ACHN (cell line): ENCODE data around the gene SMIM1.
"Not testable (repeated sequence)": the region's sequence is repeated elsewhere in the genome, so short reads cannot be mapped to it uniquely, and the experiment has no call there.

Source experiments
- DNase-seq: peaks from one replicate; pipeline ENCODE4 v3.0.0-alpha.2; 2015
- in situ Hi-C: cut with HindIII; loops from 2 replicates; pipeline ENCODE4 v1.10.0; 2017; ENCODE audit warnings: low sequenced_read_pairs, low pct_ligation_motif_present, low pct_unique_long_range_greater_than_20kb

Gene SMIM1

DNA sequence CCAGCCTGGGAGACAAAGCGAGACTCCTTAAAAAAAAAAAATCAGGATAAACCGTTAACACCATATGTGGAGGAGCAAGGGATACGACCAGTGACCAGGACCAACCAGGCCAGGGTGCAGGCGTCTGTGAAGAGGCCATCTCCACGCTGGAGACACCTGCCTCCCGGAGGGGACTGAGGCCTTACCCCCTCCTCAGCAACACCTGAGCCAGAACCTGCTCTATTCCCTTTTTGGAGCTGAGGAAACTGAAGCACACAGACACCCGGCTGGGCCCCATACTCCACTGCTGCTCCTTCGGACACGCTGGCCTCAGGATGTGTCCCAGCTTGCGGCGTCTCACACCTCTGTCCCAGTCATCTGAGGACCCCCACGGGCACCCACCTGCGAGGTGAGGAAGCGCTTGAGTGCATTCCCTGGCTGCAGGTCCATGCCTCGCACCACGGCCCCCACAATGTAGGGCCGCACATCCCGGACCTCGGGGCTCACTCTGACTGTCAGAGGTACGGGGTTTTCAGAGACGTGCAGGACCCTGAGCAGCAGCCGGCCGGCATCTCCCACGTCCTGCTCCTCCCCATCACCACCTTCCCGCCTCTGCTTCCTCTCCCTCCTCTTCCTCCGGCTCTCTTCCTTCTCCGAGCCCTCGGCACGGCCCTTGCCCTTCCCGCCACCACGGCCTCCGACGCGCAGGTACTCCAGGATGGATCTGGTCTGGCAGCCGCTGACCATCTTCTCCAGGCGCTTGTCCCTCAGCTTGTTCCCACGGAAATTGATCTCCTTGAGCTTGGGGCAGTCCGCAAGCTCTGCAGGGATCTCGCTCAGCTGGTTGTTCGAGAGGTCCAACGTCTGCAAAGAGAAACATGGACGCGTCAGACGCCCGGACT, 14.2 kb downstream of the SMIM1 start:
- no peak for DNase-seq
- in situ Hi-C loops, result no loop called here

DNA sequence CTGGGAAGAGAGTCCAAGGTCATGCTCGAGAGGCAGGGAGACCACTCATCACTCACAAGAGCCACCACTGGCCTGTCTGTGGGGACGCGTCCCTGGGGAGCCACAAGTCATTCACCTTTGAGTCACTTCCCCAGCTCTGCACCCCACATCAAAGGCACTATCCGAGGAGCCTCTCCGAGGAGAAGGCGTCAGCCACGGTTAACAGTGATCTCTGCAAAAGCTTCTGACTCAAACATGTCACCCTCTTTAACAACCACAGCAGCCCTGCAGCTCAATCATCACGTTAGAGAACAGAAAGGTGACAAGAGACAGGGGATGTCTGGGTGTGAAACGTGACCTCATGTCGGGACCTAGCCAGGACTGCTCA, 14.8 kb downstream of the SMIM1 start:
- DNase-seq, result no peak
- in situ Hi-C loops, result no loop called here

DNA sequence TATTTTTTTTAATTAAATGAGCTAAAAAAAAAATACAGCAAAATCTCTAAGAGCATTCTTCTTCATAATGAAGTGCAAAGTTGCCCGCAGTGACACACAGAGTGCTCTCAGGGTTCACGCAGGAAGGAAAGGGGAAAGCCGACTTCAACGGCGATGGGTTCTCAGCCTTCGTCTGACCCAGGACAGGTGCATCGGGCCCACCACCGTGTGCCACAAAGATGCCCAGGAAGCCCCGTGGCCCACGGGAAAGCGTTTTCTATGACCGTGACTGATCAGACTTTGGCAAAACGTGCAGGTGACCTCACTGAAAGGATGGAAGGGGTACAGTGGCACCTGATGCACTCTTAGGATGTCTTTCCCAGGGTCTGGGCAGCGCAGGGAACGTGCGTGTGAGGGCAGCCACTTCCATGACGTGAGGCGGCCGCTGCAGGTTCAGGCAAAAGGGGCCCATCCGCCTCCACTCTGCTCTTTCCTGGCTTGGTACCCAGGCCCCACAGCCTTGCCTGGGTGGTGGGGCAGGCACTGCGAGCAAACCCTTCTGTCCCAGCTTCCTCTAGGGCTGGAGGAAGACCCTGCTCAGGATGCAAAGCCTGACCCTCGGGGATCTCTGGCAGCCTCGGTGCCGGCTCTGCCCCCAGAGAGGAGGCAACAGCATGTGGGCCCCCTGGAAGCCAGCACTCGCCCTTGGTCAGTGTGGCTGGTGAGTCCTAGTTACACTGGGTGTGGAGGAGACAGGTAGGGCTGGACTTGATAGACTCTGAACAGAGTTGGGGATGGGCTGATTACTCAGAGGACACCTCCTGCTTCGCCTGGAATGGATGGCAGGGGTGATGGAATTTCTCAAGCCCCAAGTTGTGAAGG, 15.4 kb downstream of the SMIM1 start:
- DNase-seq, result no peak
- in situ Hi-C loops, result no loop called here

DNA sequence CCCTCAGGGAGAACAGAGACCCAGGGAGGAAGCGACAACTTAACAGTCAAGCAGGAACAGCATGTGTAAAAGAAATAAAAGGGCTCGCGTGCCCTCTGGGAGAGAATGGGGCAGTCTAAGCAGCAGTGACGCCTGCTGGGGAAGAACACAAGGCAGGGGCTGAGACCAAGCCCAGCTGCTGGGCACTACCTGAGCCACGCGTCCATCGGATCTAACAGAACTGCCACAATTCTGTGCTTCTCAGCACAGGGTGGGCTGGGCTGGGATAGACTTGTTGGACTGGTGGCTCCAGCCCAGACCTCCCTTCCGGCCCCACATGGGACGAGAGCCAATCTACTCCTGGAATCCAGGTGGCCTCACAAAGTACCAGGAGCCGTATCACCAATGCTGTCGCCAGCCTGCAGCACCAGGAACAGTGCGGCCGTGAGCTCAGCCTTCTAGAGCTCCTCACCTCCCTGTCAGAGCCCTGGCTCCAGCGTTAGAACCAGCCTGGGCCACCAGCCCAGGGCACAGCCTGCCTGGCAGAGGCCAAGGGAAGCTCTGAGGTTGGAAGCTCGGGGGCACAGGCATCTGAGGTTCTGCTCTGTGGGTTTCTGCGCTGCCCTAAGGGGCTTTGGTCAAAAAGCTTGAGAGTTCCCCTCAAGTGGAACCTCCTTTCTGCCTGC, 16.3 kb downstream of the SMIM1 start:
- in situ Hi-C loops, result no loop called here
- no peak for DNase-seq

- in situ Hi-C loops, result no loop called here
- no peak for DNase-seq
Measured at GRCh38 chr1:3789421-3790300, 17.1 kb downstream of the SMIM1 start.

DNA sequence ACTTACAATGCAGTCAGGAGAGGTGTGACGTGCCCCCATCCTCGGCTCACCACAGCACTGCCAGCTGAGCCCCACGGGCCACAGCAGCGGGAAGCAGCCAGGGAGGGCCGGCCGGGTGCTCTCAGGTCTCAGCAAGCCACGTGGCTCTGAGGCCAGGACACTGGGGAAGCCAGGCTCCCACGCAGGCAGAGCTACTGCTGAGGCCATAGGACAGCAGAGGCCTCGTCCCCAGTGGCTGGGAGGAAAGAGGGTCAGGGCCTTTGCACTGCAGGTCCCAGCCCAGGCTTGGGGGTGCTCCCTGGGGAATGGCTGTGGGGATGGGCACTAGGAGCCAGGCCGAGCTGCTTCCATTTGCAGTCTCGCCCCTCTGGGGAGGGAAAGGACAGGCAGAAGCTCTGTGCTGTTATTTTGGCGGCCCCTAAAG, 18.0 kb downstream of the SMIM1 start:
- in situ Hi-C loops, result no loop called here

DNA sequence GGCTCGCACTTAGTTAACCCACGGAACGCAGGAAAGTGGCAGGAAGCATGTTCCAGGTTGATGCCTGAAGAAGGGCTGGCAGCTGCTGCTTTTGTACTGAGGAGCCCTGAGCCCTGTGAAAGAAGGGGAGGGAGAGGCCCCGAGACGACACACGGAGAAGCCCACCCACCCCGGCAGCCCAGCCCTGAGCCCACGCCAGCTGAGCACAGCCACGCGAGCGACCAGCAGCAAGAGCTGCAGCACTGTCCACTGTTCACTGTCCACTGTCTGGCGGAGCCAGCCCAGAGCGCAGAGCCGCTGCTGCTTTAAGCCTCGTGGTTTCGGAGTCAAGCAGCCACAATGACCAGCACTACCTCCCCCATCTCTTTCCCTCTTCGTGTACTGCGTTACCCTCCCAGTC, 18.4 kb downstream of the SMIM1 start:
- DNase-seq, result no peak
- in situ Hi-C loops, result no loop called here

More for the DNA sequence above, 18.0 kb downstream of the SMIM1 start:
- no peak for DNase-seq

- no peak for DNase-seq
- in situ Hi-C loops, result no loop called here
Measured at GRCh38 chr1:3795453-3796214, 23.1 kb downstream of the SMIM1 start.

- in situ Hi-C loops, result no loop called here
- DNase-seq, result peak; percentile 88
Measured at GRCh38 chr1:3796215-3797061, 23.9 kb downstream of the SMIM1 start, which contains the start of gene LRRC47. LRRC47 (minus strand) TSS chr1:3796498; CDS start chr1:3796476, 22 bp downstream.

DNA sequence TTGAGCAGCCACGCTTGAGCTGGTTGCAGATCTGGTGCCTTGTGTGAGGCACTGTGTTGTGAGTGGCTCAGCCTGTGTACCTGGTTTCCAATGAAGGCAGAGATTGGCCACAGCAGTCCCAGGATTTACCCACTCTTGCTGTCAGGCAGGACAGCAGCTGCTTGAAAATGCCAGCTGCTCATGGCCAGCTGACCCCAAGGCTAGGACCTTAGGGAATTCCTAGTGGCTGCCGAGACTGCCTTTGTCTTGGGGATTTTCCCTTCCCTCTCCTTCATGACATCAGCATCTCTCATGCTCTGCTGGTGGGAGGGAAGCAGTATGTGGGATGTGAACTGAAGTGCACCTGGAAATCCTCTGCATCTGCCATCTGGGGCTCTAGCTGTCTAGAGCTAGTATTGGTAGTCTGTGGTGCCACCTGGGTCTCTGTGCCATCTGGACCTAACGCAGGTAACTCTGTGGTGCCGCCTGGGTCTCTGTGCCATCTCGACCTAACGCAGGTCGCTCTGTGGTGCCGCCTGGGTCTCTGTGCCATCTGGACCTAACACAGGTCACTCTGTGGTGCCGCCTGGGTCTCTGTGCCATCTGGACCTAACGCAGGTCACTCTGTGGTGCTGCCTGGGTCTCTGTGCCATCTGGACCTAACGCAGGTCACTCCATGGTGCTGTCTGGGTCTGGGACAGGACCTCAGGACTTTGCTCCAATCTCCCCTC, 27.6 kb downstream of the SMIM1 start:
- DNase-seq, result no peak
- in situ Hi-C loops, result no loop called here

GRCh38 chr1:3800795-3801194, 28.2 kb downstream of the SMIM1 start:
- in situ Hi-C loops, result not testable (repeated sequence)

DNA sequence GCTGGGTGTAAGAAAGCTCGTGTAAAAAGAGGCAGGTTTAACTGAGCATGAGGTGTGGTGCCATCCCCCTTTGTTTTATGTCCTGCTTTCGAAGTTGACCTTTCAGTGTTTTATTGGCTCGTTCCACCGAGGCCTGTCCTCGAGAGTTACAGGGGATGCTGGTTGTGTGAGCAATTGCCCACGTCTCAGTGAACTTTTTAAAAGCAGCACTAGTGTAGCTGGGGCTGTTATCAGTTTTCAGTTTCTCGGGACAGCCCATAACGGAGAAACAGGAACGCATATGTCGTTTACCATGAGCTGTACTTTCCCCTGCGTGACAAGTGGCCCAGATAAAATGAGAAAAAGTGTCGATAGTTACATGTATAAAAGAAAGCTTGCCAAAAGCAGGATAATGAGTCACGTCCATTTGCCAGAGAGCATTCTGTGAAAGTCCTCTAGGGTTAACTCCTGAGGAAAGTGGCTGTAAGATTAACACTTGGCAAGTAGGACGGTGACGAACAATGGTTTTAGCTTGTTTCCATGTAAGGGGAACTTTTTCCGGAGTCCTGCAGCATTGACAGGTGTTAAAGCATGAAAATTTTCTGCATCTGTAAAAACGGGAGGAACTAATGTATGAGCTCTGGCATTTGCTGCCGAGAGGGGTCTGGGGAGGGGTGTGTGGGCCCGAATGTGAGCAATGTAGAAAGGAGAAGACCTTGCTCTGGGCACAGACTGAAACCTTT, 31.5 kb downstream of the SMIM1 start:
- no peak for DNase-seq
- in situ Hi-C loops, result no loop called here

More at GRCh38 chr1:3800795-3801194, 28.2 kb downstream of the SMIM1 start:
- not testable (repeated sequence) for DNase-seq

DNA sequence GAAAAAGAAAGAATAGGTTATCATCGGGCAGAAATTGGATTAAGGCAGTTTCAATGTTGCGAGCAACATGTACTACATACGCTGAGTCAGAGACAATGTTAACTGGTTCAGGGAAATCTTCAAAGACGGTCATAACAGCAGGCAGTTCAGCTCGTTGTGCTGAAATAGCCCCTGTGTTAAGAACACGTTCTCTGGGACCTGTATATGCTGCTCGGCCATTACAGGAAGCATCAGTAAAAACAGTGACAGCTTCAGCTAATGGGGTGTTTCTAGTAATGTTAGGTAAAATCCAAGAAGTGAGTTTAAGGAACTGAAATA, 32.0 kb downstream of the SMIM1 start:
- DNase-seq, in situ Hi-C loops: not testable (repeated sequence)

DNA sequence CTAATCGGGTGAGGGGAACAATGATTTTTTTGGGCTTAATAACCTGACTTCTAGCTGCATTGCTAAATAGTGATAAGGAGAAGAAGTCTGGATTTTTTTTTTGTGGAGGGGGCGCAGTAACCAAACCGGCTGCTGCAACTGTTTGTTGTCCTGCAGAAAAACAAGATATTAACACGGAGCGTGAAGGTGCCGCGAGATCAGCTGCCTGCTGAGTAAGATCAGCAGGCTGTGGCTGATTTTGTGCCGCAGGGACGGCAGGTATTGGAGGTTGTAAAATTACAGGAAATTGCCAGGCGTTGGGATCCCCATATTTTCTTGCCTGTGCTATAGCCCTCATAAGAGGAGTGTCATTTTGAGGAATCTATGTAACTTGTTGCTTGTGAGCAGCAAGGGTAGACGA, 32.5 kb downstream of the SMIM1 start:
- in situ Hi-C loops, result no loop called here
- no peak for DNase-seq

- in situ Hi-C loops, result no loop called here
- DNase-seq, result no peak
Measured at GRCh38 chr1:3807769-3808168, 35.2 kb downstream of the SMIM1 start.

DNA sequence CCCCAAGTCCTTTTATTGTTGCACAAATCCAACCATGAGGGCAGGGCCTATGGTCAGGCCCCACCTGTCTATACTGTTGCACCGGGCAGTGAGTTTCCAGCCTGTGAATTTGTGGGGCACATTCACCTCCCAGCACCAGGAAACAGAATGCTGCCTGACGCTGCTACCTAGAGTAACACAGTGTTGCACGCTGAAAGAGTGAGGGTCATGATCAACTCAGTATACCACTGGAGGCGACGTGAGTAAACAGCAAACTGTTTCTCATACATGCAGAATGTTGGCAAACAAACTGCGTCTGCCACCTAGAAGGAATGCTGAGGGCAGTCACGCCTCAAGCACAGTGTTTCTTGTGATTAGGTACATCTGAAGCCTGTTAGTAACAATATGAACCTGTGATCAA, 37.1 kb downstream of the SMIM1 start:
- in situ Hi-C loops, result no loop called here
- DNase-seq, result no peak
